Measurements from ENCODE around the gene CLEC4M.

DNA sequence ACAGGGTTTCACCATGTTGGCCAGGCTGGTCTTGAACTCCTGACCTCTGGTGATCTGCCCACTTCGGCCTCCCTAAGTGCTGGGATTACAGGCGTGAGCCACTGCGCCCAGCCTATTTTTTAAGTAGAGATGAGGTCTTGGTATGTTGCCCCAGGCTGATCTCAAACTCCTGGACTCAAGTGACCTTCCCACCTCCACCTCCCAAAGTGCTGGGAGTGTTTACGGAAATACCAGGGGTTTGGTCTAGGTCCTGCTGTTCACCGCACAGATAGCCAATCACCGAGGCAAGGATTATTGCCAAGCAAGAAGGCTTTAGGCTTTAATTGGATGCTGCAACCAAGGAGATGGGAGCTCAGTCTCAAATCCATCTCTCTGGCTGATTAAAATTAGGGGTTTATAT lies 42.7 kb upstream of the CLEC4M start:
- TF ChIP-seq, protein P1, sequence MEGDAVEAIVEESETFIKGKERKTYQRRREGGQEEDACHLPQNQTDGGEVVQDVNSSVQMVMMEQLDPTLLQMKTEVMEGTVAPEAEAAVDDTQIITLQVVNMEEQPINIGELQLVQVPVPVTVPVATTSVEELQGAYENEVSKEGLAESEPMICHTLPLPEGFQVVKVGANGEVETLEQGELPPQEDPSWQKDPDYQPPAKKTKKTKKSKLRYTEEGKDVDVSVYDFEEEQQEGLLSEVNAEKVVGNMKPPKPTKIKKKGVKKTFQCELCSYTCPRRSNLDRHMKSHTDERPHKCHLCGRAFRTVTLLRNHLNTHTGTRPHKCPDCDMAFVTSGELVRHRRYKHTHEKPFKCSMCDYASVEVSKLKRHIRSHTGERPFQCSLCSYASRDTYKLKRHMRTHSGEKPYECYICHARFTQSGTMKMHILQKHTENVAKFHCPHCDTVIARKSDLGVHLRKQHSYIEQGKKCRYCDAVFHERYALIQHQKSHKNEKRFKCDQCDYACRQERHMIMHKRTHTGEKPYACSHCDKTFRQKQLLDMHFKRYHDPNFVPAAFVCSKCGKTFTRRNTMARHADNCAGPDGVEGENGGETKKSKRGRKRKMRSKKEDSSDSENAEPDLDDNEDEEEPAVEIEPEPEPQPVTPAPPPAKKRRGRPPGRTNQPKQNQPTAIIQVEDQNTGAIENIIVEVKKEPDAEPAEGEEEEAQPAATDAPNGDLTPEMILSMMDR (IDR thresholded peaks at IDR 0.05): no peak
- TF ChIP-seq POLR2A (IDR thresholded peaks at IDR 0.05): no peak
- TF ChIP-seq POLR2AphosphoS5 (IDR thresholded peaks at IDR 0.05): no peak
- no peak for TF ChIP-seq EP300 (IDR thresholded peaks at IDR 0.05)
